Measurements from ENCODE around the gene ALG11.
"Not testable (repeated sequence)": the region's sequence is repeated elsewhere in the genome, so short reads cannot be mapped to it uniquely, and the experiment has no call there.

DNA sequence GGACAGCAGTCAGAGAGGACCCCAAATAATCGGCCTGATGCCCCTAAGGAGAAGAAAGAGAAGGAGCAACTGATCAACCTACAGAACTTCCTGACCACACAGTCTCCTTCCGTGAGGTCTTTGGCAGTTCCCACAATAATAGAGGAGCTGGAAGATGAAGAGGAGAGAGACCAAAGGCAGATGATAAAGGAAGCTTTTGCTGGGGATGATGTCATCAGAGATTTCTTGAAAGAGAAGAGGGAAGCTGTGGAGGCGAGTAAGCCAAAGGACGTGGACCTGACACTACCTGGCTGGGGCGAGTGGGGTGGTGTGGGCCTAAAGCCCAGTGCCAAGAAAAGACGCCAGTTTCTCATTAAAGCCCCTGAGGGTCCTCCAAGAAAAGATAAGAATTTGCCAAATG is 18.2 kb downstream of the ALG11 start:
- TF ChIP-seq, protein P1, sequence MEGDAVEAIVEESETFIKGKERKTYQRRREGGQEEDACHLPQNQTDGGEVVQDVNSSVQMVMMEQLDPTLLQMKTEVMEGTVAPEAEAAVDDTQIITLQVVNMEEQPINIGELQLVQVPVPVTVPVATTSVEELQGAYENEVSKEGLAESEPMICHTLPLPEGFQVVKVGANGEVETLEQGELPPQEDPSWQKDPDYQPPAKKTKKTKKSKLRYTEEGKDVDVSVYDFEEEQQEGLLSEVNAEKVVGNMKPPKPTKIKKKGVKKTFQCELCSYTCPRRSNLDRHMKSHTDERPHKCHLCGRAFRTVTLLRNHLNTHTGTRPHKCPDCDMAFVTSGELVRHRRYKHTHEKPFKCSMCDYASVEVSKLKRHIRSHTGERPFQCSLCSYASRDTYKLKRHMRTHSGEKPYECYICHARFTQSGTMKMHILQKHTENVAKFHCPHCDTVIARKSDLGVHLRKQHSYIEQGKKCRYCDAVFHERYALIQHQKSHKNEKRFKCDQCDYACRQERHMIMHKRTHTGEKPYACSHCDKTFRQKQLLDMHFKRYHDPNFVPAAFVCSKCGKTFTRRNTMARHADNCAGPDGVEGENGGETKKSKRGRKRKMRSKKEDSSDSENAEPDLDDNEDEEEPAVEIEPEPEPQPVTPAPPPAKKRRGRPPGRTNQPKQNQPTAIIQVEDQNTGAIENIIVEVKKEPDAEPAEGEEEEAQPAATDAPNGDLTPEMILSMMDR (IDR thresholded peaks at IDR 0.05), result not testable (repeated sequence)
- TF ChIP-seq ZFX (IDR thresholded peaks at IDR 0.05; ENCODE audit: borderline replicate concordance), result not testable (repeated sequence)
